Natural killer cell (primary cell): ENCODE measurements around the gene MRAS. TPM values are rescaled to one million over a fixed set of nuclear protein-coding genes. Genes with fewer than 3 reads are reported as not detected.

Experiments
- ATAC-seq, 3 donors: fragments of 150-1000 bp in 2 of 3; fragments of 200-7000 bp in 1 of 3; cut with Tn5 transposase; 1 replicate in 1 of 3; 2 replicates in 2 of 3; pipeline ENCODE4 v1.10.0; 2021; ENCODE audit warnings: mild to moderate bottlenecking in 2 of 3, moderate library complexity in 2 of 3
- DNase-seq, 2 donors: peaks; one replicate each; pipeline versions ENCODE4 v3.0.0 to v3.0.0-alpha.2; 2013 to 2021; ENCODE audit warnings: mixed read lengths in 1 of 2
- H3K27ac ChIP-seq: one replicate; pipeline ENCODE4 v1.5.1; 2013; ENCODE audit warnings: mild to moderate bottlenecking, low read length
- H3K27me3 ChIP-seq: one replicate; pipeline ENCODE4 v1.6.1; 2013; ENCODE audit warnings: low read length; ENCODE audit not compliant: control insufficient read depth, insufficient read depth
- H3K36me3 ChIP-seq: one replicate; pipeline ENCODE4 v1.6.1; 2013; ENCODE audit warnings: low read length; ENCODE audit not compliant: control insufficient read depth, insufficient read depth
- H3K4me1 ChIP-seq: one replicate; pipeline ENCODE4 v1.6.1; 2013; ENCODE audit warnings: low read length; ENCODE audit not compliant: control insufficient read depth, insufficient read depth
- H3K4me3 ChIP-seq: one replicate; pipeline ENCODE4 v1.5.1; 2013; ENCODE audit warnings: low read length
- H3K9me3 ChIP-seq: one replicate; pipeline ENCODE4 v1.6.1; 2013; ENCODE audit warnings: low read length; ENCODE audit not compliant: control insufficient read depth, insufficient read depth
- H3K27ac Mint-ChIP-seq, 2 donors: one replicate each; pipeline ENCODE4 v1.8.0; 2022; ENCODE audit warnings: mild to moderate bottlenecking in 2 of 2, mixed read lengths in 2 of 2, moderate library complexity in 1 of 2
- H3K27me3 Mint-ChIP-seq, 2 donors: one replicate each; pipeline ENCODE4 v1.8.0; 2022; ENCODE audit warnings: low read depth in 2 of 2, mixed read lengths in 2 of 2
- H3K36me3 Mint-ChIP-seq: one replicate; pipeline ENCODE4 v1.8.0; 2022; ENCODE audit warnings: mixed read lengths
- H3K4me1 Mint-ChIP-seq, 2 donors: one replicate each; pipeline ENCODE4 v1.8.0; 2022; ENCODE audit warnings: mixed read lengths in 2 of 2
- H3K4me3 Mint-ChIP-seq: one replicate; pipeline ENCODE4 v1.8.0; 2022; ENCODE audit warnings: mild to moderate bottlenecking, moderate library complexity, mixed read lengths
- H3K9me3 Mint-ChIP-seq, 2 donors: one replicate each; pipeline ENCODE4 v1.8.0; 2022; ENCODE audit warnings: mixed read lengths in 2 of 2
- WGBS: methylation state at CpG from one replicate; pipeline ENCODE4 v1.1.7; 2013; ENCODE audit warnings: missing lambda C conversion rate; ENCODE audit not compliant: insufficient coverage; 5-methylcytosine and 5-hydroxymethylcytosine counted together
- intact Hi-C: fragments of 100-400 bp; cut with micrococcal nuclease; formaldehyde crosslinking; loops from one replicate; pipeline ENCODE4 v1.14.2; 2022
- total RNA-seq, 4 donors: library from RNA; stranded (reverse); fragments of 120-200 nt in 1 of 4; gene quantifications; one replicate each; pipeline versions ENCODE4 v1.2.3 to v1.2.4, GENCODE V29; 2013 to 2022
- TF ChIP-seq, protein P1 (sequence below): fragments of 200-600 bp; IDR thresholded peaks from one replicate; pipeline ENCODE4 v1.8.0; 2022; ENCODE audit warnings: antibody characterized with exemption

Gene MRAS
- total RNA-seq, 3 donors from 2014 or later (not counting 1 experiment from before 2014, with no cell fraction given): 1.2 to 4.9 (median 2.4) TPM

DNA sequence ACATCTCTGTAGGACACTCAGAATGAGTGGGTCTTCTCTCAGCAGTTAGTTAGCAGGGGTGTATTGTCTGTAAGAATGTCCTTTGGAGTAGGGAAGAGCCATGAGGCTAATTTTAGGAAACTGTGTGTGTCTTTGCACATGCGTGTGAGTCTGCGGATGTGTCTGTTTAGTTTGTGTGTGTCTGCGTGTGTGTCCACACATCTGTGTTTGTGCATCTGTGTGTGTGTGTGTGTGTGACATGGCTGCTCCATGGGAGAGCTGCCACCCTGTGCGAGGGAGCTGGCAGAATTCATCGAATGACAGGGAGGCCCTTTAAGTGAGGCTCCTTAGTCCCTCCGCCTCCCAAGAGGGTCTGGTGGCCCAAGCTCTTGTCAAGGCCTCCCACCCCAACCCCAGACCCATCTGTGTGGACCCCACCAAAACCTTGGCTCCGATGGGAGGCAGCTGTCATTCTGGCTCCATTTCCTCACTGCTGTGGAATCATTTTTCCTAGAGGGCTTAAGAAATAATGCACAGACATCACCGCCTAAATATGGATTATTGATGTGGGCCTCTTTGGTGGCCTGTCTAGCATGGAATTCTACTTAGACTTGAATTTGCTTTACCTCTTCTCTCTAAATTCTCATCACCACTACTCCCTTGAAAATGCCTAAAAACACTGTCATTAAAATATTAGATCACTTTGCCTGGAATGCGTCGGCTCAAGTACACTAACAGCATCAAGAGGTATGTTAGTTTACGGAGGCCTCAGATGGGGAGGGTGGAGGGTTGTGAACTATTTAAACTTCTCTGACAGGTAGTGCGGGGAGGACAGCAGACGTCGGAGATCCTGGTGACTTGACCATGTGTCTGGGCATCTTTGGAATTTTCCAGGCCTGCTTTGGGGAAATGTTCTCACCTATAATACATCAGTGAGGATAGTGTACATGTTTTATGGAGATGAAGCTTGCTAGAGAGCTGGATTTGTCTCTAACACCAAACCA lies 95.4 kb downstream of the MRAS start:
- Histone ChIP-seq H3K36me3 (no peaks in the 10 kb centered on the region), H3K27ac (no peak overlapping the region), H3K4me1 (no peaks in the 10 kb centered on the region), H3K9me3 (no peaks in the 10 kb centered on the region), H3K27me3 (no peaks in the 10 kb centered on the region), H3K4me3 (no peak overlapping the region)
- ATAC-seq (no peak), DNase-seq (no peak)
- 91% methylated on average over 14 of the region's 14 CpGs for WGBS
- Mint-ChIP-seq H3K27me3 (peaks cover 0 to 3% of the 10 kb centered on the region in 2 donors), H3K36me3 (no peaks in the 10 kb centered on the region), H3K27ac (no peak overlapping the region), H3K9me3 (no peaks in the 10 kb centered on the region), H3K4me3 (no peak overlapping the region), H3K4me1 (no peaks in the 10 kb centered on the region)
- TF ChIP-seq, protein P1, sequence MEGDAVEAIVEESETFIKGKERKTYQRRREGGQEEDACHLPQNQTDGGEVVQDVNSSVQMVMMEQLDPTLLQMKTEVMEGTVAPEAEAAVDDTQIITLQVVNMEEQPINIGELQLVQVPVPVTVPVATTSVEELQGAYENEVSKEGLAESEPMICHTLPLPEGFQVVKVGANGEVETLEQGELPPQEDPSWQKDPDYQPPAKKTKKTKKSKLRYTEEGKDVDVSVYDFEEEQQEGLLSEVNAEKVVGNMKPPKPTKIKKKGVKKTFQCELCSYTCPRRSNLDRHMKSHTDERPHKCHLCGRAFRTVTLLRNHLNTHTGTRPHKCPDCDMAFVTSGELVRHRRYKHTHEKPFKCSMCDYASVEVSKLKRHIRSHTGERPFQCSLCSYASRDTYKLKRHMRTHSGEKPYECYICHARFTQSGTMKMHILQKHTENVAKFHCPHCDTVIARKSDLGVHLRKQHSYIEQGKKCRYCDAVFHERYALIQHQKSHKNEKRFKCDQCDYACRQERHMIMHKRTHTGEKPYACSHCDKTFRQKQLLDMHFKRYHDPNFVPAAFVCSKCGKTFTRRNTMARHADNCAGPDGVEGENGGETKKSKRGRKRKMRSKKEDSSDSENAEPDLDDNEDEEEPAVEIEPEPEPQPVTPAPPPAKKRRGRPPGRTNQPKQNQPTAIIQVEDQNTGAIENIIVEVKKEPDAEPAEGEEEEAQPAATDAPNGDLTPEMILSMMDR: no peak
- intact Hi-C loops: no loop called here

DNA sequence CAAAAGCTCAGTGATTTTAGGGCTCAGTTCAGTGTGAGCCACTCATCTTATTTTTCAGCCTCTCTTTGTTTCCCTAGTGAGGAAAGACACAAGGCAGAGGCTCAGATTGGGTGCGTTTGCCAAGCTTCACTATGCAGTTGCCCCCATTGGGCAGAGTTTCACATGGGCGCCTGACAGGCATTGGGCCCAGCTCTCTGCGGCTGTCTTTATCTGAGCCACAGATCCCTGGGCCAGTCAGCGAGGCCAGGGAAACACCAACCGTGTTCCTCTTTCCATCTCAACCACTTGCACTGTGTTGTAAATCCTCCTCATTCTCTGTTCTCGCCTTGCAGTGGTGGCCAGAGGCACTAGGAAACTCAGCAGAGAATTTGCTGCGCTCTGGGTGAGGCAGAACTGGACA lies 96.9 kb downstream of the MRAS start:
- 80% methylated on average over 7 of the region's 7 CpGs for WGBS
- no peak overlapping the region for H3K4me3 ChIP-seq
- ATAC-seq (no peak), DNase-seq (no peak)
- no peak overlapping the region for H3K27ac Mint-ChIP-seq
- H3K4me1 ChIP-seq: no peaks in the 10 kb centered on the region
- H3K9me3 Mint-ChIP-seq: no peaks in the 10 kb centered on the region
- H3K36me3 ChIP-seq: no peaks in the 10 kb centered on the region
- no peaks in the 10 kb centered on the region for H3K27me3 Mint-ChIP-seq
- H3K27me3 ChIP-seq: no peaks in the 10 kb centered on the region
- H3K27ac ChIP-seq: no peak overlapping the region
- H3K36me3 Mint-ChIP-seq: no peaks in the 10 kb centered on the region
- intact Hi-C loops: no loop called here
- no peaks in the 10 kb centered on the region for H3K4me1 Mint-ChIP-seq
- TF ChIP-seq, protein P1: no peak
- no peak overlapping the region for H3K4me3 Mint-ChIP-seq
- no peaks in the 10 kb centered on the region for H3K9me3 ChIP-seq

DNA sequence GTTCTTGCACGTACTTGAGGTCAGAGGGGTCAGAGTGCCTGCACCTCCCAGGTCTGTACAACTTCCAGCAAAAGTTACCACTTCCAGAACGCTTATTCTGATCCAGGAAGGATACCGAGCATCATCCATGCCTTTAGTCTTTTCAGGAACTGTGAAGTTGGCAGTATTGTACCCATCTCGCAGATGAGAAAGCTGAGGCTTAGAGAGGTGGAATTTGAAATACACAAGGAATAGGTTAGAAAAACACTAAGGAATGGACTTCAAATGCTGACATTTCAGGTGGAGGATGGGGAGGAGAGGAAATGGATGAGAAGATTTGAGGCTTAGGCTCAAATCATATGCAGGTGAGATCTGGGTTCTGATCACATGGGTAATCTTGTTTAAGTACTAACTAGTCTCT lies 97.3 kb downstream of the MRAS start:
- H3K4me1 ChIP-seq: no peaks in the 10 kb centered on the region
- Mint-ChIP-seq H3K27me3 (no peaks in the 10 kb centered on the region), H3K36me3 (no peaks in the 10 kb centered on the region), H3K9me3 (no peaks in the 10 kb centered on the region), H3K27ac (no peak overlapping the region), H3K4me3 (no peak overlapping the region), H3K4me1 (no peaks in the 10 kb centered on the region)
- intact Hi-C loops: no loop called here
- TF ChIP-seq, protein P1: no peak
- no peak for DNase-seq
- no peak overlapping the region for H3K27ac ChIP-seq
- 92% methylated on average over 4 of the region's 4 CpGs for WGBS
- H3K36me3 ChIP-seq: no peaks in the 10 kb centered on the region
- H3K4me3 ChIP-seq: no peak overlapping the region
- H3K9me3 ChIP-seq: no peaks in the 10 kb centered on the region
- no peak for ATAC-seq
- no peaks in the 10 kb centered on the region for H3K27me3 ChIP-seq
